ENCODE data around the gene KIAA1958. TPM values are rescaled to one million over a fixed set of nuclear protein-coding genes. Genes with fewer than 3 reads are reported as not detected.

KIAA1958 gene
- total and polyA plus RNA-seq, 7 donors: 0.60 to 8.0 (median 4.3) TPM

DNA sequence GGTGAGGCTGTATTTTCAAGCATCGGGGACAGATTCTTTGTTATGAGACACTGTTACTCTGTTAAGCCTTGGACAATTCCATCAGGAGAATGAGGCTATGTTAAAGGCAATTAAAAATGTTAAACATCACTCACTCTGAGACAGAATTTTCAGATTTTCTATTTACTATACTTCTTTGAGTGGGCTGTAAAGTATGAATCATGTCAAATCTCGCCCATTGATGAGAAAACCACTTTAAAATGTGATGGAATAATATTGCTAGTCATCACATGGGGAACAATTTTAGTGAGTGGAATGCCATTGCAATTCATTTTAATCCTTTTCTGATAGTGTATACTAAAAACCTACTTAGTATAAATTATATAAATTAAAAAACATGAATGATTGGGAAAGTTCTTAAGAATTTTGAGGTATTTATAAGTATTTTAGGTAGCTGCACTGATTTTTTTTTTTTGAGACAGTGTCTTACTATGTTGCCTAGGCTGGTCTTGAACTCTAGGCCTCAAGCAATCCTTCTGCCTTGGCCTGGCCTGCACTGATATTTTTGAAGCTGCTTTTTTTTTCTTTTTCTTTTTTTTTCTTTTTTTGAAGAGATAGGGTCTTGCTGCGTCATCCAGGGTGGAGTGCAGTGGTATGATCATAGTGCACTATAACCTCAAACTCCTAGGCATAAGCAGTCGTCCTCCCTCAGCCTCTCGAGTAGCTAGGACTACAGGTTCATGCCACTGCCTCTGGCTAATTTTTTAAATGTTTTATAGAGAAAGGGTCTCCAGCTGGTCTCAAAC is 73.2 kb downstream of the KIAA1958 start:
- H3K9me3 ChIP-seq: no peaks in the 10 kb centered on the region
- H3K36me3 ChIP-seq: no peaks in the 10 kb centered on the region
- H3K27me3 ChIP-seq: no peaks in the 10 kb centered on the region
- H3K4me3 ChIP-seq: no peak overlapping the region
- no peak for DNase-seq
- H3K27ac ChIP-seq: no peak overlapping the region
- intact Hi-C loops (cut with DNase I): no loop called here
- WGBS, 2 donors: 76 to 80% methylated on average over 5 of the region's 5 CpGs
- H3K4me1 ChIP-seq: peaks cover 0 to 7% (median 0%) of the 10 kb centered on the region in 4 donors
- TF ChIP-seq POLR2A (IDR thresholded peaks at IDR 0.05): no peak
- TF ChIP-seq, protein P1, sequence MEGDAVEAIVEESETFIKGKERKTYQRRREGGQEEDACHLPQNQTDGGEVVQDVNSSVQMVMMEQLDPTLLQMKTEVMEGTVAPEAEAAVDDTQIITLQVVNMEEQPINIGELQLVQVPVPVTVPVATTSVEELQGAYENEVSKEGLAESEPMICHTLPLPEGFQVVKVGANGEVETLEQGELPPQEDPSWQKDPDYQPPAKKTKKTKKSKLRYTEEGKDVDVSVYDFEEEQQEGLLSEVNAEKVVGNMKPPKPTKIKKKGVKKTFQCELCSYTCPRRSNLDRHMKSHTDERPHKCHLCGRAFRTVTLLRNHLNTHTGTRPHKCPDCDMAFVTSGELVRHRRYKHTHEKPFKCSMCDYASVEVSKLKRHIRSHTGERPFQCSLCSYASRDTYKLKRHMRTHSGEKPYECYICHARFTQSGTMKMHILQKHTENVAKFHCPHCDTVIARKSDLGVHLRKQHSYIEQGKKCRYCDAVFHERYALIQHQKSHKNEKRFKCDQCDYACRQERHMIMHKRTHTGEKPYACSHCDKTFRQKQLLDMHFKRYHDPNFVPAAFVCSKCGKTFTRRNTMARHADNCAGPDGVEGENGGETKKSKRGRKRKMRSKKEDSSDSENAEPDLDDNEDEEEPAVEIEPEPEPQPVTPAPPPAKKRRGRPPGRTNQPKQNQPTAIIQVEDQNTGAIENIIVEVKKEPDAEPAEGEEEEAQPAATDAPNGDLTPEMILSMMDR (IDR thresholded peaks at IDR 0.05): no peak
- no peak for TF ChIP-seq EP300 (IDR thresholded peaks at IDR 0.05)
- no peak for TF ChIP-seq POLR2AphosphoS5 (IDR thresholded peaks at IDR 0.05)

DNA sequence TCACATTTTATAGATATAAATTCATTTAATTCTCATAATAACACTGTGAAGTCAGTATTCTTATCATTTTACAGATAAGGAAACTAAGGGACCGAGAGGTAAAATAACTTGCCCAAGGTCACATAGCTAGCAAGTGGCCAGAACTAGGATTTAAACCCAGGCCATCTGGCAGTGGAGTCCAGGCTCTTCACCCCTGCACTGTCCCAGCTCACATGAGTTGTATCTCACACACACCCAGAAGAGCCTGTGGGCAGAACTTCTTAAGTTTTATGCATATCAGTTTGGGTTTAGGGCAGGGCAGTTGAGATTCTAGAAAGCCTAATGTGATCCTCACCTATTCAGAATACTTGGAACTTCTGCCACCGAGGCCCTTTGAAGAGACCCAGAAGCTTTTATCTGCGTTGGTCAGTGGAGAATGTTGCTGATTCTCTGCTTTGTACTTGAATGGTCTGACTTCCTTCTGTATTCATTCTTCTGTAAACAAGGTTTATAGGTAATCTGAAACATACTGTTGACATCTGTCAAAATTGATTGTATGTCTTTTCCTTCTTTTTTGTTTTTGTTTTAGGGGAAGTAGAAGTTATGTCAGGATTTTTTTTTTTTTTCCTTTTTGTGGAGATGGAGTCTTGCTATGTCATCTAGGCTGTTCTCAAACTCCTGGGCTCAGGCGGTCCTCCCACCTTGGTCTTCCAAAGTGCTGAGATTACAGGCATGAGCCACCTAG is 75.8 kb downstream of the KIAA1958 start:
- no peak overlapping the region for H3K27ac ChIP-seq
- no peaks in the 10 kb centered on the region for H3K27me3 ChIP-seq
- H3K4me1 ChIP-seq: peaks cover 0 to 7% (median 0%) of the 10 kb centered on the region in 4 donors
- no peaks in the 10 kb centered on the region for H3K9me3 ChIP-seq
- intact Hi-C loops (cut with DNase I): no loop called here
- no peak for DNase-seq
- 58 to 79% methylated on average over 4 of the region's 4 CpGs for WGBS, 2 donors
- TF ChIP-seq POLR2AphosphoS5 (IDR thresholded peaks at IDR 0.05) (no peak), POLR2A (IDR thresholded peaks at IDR 0.05) (no peak), EP300 (IDR thresholded peaks at IDR 0.05) (no peak)
- TF ChIP-seq, protein P1 (IDR thresholded peaks at IDR 0.05): no peak
- no peaks in the 10 kb centered on the region for H3K36me3 ChIP-seq
- no peak overlapping the region for H3K4me3 ChIP-seq

DNA sequence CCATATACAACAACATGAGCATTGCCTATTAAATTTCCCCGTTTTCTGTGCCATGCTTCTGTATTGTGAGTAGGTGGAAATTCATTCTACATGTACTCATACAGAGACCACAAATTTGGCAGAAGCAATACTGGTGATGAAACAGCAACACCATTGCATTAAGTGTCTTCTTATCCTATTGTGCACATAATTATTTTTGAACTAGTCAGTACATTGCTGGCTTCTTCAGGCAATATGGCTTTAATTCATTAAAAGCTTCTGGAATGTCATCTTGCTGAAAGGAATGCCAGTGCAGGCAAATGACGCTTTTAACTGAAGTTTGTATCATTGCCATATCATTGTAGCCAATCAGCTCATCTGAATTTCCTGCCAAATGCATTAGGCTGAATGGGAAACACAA is 82.6 kb downstream of the KIAA1958 start:
- DNase-seq: no peak
- Histone ChIP-seq H3K27ac (no peak overlapping the region), H3K4me3 (no peak overlapping the region), H3K27me3 (no peaks in the 10 kb centered on the region), H3K9me3 (no peaks in the 10 kb centered on the region), H3K36me3 (no peaks in the 10 kb centered on the region), H3K4me1 (no peaks in the 10 kb centered on the region)
- whole genome bisulfite sequencing, 2 donors: 79 to 81% methylated on average over 2 of the region's 2 CpGs
- TF ChIP-seq, protein P1 (IDR thresholded peaks at IDR 0.05): no peak
- TF ChIP-seq POLR2AphosphoS5 (IDR thresholded peaks at IDR 0.05) (no peak), POLR2A (IDR thresholded peaks at IDR 0.05) (no peak), EP300 (IDR thresholded peaks at IDR 0.05) (no peak)
- intact Hi-C loops (cut with DNase I): no loop called here

DNA sequence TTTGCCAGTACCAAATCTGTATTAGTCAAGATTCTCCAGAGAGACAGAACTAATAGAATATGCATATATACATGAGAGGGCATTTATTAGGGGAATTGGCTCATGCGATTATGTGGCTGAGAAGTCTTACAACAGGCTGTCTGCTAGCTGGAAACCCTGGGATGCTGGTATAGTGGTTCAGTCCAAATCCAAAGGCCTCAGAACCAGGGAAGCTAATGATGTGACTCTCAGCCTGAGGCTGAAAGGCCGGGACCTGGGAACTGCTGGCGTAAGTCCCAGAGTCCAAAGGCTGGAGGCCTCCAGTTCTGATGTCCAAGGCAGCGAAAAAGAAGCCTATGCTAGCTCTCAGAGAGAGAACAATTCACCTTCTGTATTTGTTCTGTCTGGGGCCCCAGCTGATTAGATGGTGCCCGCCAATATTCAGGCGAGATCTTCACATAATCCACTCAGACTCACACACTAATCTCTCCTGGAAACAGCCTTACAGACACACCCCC is 84.1 kb downstream of the KIAA1958 start:
- DNase-seq: no peak
- no peak overlapping the region for H3K27ac ChIP-seq
- H3K27me3 ChIP-seq: no peaks in the 10 kb centered on the region
- H3K4me3 ChIP-seq: no peak overlapping the region
- H3K4me1 ChIP-seq: no peaks in the 10 kb centered on the region
- 18 to 73% methylated on average over 6 of the region's 6 CpGs for WGBS, 2 donors
- H3K36me3 ChIP-seq: peaks cover 0 to 7% (median 0%) of the 10 kb centered on the region in 4 donors
- no peaks in the 10 kb centered on the region for H3K9me3 ChIP-seq
- intact Hi-C loops (cut with DNase I): no loop called here
- TF ChIP-seq, protein P1 (IDR thresholded peaks at IDR 0.05): no peak
- TF ChIP-seq POLR2AphosphoS5 (IDR thresholded peaks at IDR 0.05): no peak

All from sigmoid colon (tissue), 7 donors.